GM18867 (cell line): Measurements from ENCODE around the gene COPG2.
"Not testable (repeated sequence)": the region's sequence is repeated elsewhere in the genome, so short reads cannot be mapped to it uniquely, and the experiment has no call there.

Source experiments
- ATAC-seq: cut with Tn5 transposase; IDR thresholded peaks from one replicate; pipeline ENCODE4 v1.9.1; 2021; ENCODE audit warnings: mild to moderate bottlenecking, moderate library complexity; ENCODE audit not compliant: unreplicated experiment

Gene COPG2, protein sequence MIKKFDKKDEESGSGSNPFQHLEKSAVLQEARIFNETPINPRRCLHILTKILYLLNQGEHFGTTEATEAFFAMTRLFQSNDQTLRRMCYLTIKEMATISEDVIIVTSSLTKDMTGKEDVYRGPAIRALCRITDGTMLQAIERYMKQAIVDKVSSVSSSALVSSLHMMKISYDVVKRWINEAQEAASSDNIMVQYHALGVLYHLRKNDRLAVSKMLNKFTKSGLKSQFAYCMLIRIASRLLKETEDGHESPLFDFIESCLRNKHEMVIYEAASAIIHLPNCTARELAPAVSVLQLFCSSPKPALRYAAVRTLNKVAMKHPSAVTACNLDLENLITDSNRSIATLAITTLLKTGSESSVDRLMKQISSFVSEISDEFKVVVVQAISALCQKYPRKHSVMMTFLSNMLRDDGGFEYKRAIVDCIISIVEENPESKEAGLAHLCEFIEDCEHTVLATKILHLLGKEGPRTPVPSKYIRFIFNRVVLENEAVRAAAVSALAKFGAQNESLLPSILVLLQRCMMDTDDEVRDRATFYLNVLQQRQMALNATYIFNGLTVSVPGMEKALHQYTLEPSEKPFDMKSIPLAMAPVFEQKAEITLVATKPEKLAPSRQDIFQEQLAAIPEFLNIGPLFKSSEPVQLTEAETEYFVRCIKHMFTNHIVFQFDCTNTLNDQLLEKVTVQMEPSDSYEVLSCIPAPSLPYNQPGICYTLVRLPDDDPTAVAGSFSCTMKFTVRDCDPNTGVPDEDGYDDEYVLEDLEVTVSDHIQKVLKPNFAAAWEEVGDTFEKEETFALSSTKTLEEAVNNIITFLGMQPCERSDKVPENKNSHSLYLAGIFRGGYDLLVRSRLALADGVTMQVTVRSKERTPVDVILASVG

DNA sequence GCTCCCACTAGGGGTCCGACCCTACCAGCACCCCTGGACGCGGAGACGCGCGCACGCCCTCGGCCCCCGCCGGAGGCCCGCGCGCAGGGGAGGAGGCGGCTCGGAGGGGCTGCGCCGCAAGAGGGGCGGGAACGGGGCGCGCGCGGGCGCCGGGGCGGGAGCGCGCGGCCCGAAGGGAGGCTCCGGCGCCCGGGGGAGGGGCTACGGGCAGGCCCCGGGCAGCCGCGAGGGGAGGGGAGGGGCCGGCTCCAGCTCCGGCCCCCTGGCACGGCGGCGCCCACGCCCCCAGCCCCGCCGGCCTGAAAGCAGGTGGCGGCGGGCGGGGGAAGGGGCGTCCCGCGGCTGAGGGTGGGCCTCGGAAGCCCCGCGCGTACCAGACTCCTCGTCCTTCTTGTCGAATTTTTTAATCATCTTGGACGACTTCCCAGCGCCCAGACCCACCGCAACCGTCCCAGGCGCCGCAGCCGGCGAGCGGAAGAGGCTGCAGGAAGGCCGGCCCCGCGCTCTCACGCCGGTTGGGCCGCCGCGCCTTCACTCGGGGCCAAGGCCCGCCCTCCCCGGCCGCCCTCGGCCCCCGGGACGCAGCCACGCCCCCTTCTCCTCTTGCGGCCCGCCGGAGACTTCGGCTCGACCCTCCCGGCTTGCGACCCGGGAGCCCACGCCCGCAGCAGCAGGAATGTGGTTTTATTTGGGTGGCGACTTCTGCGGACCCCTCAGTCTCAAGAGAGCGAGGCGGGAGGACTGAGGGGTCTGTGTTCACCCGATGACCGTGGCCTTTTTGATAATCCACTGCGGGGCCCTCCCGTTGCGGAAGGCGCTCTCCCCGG is at the start of gene COPG2:
Gene COPG2, minus strand, starts transcription at position 491 of the 827 bp plus-strand sequence. Its CDS starts 80 bp downstream, at position 411.
- ATAC-seq, result peak; percentile 94

DNA sequence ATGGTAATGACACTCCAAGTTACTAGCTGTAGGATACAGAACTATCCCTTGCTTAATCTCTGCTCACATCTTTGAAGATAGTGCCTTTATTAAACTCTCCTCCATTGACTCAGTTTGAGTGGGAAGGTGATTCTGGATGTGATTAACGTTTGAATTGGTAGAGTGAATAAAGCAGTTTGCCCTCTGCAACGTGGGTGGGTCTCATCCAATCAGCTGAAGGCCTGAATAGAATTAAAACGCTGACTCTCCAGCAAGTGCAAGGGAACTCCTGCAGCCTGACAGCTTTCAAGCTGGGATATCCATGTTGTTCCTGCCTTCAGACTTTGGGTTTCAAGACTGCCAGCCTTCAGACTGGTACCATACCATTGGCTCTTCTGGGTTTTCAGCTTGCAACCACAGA is 43.9 kb upstream of the COPG2 start:
- no peak for ATAC-seq

DNA sequence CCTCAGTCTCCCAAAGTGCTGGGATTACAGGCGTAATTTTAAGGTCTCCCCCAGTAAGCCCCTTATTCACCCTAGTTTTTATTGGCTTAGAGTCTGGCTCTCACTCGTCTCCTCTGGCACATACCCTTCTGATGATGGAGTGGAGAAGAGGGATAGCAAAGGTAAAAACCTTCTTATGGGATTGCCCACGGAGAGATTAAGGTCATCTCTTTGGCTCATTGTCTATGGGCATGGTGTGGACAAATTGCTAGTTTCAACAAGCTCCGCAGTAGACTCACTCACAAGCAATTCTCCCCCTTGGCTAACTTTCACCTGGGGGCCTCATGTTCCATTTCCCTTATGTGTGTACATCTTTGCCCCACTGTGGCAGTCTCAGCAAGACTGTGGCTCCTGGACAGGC is 40.2 kb upstream of the COPG2 start:
- ATAC-seq, result no peak

DNA sequence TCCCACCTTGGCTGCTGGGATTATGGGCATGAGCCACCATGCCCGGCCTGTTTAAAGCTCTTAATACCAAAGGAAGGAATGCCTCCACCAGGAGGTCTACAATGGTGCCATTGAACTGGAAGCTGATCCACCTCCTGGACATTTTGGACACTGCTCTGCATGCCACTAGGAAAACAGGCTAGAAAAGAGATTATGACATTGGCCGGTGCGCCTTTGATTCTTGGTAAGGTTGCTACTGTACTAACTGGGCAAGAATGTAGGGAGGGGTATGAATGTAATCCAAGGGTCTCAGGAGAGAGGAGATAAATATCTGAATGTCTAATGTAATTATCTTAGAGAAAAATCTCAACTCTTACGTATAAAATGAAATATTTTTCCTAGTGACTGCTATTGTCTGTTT is 39.5 kb upstream of the COPG2 start:
- ATAC-seq, result no peak

DNA sequence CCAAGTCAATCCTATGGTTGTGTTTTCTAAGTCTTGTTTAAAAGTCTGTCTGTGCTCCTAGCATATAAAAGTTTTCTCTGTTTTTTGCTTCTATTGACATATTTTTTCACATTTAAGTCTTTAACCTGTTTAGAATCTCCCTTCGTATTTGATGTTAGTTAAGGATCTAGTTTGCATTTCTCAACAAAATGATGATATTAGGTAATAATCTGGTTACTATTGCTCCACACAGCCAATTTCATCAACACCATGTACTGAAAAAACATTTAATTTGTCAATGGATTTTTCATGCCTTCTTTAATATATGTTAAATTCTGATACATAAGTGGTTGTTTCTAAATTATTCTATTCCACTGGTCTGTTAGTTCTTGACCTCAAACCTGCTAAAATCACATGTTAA is 35.3 kb upstream of the COPG2 start:
- ATAC-seq, result no peak

DNA sequence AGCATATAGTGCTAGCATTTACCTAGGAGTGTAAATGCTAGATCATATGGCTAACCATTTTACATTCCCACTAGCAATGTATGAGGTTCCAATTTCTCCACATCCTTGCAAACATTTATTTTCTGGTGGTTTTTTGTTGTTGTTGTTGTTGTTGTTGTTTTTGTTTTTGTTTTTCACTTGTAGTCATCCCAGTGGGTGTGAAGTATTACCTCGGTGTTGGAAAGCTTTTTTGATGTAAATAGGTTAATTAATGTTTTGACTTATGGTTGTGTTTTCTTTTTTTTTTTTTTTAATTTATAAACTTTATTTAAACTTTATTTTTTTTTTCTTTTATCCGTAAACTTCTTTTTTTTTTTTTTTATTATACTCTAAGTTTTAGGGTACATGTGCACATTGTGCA is 33.1 kb upstream of the COPG2 start:
- ATAC-seq, result no peak

DNA sequence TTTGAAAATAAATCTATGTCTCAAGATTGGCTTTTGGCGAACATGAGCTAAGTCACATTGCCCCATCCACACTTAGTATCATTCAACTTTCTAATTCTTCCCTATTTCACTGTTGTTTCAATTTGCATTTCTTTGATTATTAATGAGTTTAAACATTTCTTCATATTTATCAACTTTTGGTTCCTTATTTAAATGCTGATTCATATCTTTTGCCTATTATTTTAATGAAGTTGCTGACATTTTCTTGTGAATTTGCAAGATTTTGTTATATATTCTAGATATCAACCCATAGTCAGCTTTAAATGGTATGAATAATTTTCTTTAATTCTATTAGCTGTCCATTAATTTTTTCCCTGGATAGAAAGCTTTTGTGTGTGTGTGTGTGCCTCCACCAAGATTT is 32.2 kb upstream of the COPG2 start:
- ATAC-seq, result no peak

DNA sequence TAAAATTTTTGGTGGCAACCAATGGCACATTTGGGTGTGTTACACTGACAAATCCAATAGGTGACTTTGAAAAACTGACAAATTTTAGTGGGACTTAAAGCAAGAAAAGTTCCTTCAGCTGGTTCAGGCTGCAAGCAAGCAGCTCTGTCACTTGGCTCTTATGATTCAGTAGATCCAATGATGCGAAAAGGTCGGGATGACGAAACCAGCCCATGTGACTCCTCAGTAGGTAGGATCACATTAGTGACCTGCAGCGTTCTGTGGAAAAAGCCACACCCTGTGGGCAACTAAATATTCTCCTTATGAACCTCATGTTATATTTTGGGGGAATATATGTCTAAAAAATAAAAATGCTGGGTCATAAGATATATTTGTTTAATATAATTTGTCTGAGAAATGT is 31.1 kb upstream of the COPG2 start:
- ATAC-seq, result no peak

DNA sequence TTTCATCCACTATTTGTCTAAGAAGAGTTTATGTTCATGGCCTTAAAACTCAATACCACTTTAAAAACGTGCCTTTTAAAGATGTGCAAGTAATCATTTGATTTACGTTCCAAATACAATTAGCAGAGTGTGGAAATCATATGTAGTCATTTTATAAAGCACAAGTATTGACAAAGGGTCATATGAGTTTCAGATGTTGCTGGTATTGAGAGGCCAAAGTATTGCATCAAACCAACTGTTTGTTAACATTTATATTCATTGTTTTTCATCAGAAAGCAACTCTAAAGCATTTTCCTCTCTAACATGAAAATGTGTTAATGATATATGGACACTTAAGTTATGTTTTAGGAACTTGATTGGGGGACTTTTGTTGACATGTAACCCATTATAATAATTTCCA is 29.3 kb upstream of the COPG2 start:
- ATAC-seq, result no peak

DNA sequence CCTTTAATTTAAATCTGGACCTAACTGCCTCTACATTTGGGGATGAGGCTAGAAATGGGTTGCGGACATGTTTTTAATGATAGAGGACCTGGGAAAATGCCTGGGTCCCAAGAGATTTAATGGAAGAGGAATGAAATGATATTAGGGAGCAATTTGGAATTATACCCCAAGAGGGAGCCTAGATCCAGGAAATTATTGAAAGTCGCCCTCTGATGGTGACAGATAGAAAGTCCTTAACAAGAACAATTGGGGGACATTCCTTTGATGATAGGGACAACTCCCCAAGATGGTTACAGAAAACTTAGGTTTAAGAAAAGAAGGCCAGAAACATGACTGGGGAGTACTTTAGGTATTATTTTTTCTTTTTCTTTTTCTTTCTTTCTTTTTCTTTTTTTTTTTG is 27.3 kb upstream of the COPG2 start:
- ATAC-seq, result no peak

DNA sequence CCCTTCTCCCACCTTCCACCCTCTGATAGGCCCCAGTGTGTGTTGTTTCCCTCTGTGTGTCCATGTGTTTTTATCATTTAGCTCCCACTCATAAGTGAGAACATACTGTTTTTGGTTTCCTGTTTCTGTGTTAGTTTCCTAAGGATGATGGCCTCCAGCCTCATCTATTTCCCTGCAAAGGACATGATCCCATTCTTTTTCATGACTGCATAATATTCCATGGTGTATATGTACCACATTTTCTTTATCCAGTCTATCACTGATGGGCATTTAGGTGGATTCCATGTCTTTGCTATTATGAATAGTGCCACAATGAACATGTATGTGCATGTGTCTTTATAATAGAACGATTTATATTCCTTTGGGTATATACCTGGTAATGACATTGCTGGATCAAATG is 23.8 kb upstream of the COPG2 start:
- not testable (repeated sequence) for ATAC-seq

DNA sequence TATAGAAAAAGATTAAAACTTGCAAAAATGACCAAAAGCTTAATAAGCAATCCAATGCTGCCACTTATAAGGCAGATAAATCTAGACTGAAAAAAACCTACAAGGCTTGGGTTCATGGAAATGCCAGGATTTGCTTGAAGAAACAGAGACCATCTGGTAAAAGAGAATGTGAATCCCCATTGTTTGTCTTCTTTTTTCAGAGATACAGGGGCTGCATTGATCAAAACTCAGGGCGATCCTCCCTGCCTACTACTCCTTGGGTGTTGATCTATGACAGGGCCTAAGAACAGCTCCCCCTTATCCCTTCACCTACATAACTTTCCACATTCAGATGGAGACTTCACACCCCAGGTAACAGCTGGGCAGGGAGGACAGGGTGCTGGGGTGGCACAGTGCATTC is 21.1 kb upstream of the COPG2 start:
- ATAC-seq, result no peak

DNA sequence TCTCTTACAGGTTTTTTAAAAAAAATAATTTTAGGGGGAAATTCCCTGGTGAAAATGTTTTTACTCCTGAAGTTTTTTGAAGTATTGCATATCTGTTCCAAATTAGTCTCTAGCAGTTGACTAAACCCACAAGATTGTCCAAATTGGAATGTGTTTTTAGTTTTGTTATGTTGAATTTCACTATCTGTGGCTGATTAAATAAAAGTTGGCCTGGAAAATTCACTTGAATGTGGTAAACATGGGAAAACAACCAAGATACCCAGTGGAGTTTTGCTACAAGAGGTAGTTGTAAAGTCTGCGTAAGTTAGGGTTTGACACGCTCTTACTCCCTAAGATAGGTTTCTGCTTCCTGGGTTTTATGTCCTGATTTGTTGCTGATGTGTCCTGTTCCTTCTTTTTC is 14.5 kb upstream of the COPG2 start:
- ATAC-seq, result no peak

DNA sequence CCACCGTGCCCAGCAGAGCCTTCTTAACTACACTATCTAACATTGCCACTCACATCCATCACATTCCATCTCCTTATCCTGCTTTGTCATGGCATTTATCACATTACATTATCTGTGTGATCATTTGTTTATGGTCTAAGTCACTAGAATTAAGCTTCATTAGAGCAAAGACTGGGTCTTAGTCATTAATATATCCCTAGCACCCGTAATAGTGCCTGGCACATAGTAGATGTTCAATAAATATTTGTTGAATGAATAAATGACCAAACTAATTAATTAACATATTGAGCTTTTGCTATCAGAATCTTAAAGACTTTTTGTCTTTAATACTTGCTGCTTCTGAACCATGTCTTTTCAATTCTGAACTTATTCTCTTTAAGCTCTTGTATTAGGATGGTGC is 5.9 kb upstream of the COPG2 start:
- no peak for ATAC-seq

DNA sequence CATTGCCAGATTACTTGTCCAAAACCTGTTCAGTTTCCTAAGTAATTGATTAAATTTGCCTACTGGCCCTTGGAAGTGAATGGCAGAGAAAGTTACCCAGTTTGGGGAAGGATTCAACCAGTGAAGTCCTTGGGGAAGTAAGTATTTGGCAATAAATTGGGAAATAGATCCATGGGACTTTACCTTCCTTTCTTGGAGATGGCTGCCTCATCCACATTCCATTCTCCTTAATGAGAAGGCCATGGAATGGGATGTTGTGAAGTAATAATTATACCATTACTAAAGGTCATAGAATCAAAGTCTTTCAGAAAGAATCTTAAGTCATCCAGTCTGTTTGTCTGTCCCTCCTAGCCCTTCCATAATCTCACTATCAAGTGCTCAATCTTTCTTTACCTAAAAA is 4.5 kb upstream of the COPG2 start:
- ATAC-seq, result no peak

DNA sequence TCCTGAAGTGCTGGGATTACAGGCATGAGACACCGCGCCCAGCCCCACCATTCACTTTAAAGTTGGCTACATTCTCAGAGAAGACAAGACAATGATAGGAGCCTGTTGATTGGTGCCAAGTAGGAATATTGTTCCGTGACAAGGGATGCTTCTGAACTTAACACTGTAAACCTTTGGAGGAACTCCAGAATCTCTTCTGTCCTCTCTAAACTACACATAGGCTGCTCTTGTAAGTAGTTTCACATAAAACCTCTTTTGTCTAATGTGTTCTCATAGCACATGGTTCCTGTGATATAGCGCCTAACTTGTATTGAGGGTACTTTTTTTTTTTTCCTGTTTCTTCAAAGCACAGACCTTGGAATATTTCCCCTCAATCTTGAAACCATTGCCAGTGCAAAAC is 3.6 kb upstream of the COPG2 start:
- ATAC-seq, result no peak

DNA sequence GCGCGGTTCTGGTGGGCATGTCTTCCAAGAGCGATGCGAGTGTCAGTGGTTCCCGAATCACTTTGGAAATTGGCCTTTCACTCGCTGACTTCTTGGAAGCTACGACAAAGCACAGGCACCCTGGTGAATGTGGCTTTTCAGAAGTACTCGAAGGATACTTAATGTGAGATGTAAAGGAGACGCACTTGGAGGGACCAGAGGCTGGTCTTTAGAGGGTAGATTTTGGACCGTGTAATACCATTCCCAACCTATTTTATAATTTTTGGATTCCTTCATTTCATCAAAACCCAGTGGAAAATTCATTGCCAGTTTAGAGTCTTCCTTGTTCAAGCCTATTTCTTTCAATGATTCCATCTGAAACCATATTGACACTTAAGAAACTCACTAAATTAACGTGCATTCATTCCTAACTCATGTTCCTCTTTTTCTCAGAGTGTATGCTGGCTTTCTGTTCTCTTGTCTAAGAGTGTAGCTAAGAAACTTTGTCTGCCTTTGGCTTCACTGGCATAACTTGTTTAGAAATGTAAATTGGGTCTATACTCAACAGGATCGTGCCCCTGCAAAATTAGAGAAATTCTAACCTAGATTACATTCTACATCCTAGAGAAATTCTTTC is 645 bp upstream of the COPG2 start:
- no peak for ATAC-seq

DNA sequence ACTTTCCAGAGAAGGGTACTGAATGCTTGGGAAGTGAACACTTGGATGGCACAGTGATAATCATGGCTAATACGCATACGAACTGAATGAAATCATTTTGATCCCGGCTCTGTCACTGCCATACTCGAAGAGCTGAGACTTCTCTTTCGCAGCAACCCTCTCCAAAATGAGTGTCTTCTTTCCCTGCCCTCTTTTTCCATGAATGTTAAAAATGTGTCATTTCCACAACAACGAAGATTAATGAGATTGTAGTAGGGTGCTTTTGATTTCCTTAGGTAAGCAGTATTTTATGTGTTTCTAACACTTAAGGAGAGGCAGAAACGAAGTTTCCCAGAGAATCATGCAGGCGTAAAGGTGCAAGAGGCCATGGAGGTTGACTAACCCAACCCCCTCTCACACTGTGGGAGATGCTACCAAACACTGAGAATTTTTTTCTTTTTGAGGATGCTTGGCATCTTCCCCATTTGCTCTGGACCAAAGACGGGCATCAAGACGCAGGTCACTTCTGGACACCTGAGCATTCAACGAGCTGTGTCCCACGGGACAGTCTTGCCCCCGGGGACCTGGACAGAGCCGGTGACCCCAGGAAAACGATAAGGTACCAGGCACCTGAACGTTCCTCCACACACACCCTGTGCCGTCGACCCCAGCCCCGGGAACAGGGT is 823 bp downstream of the COPG2 start:
- ATAC-seq, result peak; percentile 1

DNA sequence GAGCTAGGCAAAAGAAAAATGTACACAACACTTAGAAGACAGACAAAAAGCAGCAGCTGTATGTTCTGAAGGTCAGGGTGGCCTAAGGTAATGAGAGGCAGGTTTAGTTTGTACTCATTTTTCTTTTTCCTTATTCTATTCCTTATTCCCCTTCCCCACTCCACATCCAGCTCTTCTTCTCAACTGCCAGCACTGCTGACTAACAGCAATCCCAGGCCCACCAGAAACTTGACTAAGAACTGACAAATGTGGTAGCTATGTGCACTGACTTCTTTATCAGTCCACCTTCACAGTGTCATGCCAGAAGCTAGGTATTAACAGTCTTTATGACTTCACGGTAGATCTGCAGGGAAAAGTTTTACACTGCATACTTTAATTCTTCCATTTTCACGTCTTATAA is 6.1 kb downstream of the COPG2 start:
- no peak for ATAC-seq

DNA sequence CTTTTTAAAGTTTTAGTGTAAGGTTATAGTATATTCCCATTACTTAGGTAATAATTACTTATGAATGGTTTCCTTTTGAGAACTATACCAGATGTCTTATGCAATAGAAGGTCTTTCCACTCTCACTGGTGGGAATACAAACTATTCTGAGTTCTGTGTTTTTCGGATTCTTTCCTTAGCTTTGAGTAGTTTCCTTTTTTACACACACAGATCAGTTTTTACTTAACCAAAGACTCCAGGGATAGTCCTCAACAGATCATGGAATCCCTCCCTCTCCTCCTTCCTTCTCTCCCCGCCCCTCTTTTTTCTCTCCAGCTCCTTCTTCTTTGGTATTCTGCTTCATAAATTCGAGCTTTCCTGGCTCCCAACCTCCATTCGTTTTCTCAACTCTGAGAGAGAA is 13.3 kb downstream of the COPG2 start:
- no peak for ATAC-seq
